ENCODE measurements around the gene ORMDL3.
"Not testable (repeated sequence)": the region's sequence is repeated elsewhere in the genome, so short reads cannot be mapped to it uniquely, and the experiment has no call there.

Gene ORMDL3

DNA sequence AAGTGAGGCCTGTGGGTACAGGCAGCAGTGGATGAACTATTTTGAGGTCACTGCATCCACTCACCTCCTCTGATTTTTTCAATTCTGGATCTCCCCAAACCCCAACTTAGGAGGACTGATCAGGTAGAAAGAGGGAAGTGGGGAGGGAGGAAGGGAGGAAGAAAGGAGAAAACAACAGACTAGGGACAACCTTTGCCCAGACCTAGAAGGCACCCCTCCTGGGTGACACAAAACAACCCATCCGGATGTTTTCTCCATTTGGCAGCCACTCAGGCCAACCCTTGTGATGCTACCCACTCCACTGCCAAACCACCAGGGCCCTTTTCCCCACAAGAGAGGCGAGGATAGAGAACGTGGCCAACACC is 2.7 kb downstream of the ORMDL3 start:
- no peak for DNase-seq (ENCODE audit: low read depth, low spot score)

DNA sequence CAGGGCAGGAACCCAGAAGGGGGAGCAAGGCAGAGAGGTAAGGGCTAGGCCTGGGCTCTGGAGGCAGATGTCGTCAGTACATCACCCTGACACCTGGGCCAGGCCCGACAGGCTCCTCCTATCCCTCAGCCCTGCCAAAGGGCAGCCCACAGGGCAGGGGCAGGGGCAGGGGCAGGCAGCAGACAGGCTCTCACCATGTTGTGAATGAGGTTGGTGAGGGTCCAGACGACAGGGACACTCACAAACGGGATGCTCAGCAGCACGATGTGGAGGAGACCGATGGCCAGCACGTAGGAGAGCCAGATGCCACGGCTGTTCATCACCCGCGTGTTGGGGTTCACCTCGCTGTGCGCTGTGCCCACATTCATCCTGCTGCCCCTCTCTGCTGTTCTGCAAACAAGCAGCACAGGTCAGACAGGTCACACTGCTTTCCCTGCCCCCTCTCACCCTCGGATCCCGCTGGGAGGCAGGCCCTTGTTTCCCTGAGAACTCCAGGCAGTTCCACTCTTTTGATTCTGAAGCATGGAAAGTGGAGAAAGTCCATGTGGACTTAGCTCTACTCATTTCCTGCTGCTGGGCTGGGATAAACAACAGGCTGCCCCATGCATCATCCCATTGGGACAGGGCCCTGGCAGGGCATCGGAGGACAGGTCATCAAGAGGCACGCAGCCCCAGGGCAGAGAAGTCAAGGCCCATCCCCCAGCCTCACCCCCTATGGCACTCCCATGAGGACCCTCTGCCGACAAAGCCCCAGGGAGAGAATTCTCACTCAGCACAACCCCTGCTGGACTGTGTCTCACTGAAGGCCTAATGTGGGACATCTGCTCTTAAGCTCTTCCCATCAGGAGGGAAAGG is 3.3 kb downstream of the ORMDL3 start:
- peak; percentile 90 for DNase-seq (ENCODE audit: low read depth, low spot score)

DNA sequence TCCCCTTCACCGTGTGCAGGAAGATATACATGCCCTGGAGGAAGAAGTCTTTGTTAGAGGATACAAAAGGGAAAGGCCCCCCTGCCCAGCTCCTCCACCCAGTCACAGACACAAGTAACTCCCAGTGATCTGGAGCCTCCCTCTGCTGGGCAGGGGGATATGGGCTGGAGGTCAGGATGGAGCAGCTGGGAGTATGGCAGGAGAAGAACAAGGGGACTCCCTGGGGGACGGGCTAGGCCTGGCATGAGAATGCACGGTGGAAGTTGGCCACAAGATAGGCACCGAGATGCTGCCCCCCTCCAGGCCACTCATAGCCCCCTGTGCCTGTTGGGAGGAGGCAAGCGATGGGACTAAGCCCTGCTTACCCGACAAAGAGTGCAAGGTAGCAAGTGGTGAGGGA is 4.2 kb downstream of the ORMDL3 start:
- no peak for DNase-seq (ENCODE audit: low read depth, low spot score)

DNA sequence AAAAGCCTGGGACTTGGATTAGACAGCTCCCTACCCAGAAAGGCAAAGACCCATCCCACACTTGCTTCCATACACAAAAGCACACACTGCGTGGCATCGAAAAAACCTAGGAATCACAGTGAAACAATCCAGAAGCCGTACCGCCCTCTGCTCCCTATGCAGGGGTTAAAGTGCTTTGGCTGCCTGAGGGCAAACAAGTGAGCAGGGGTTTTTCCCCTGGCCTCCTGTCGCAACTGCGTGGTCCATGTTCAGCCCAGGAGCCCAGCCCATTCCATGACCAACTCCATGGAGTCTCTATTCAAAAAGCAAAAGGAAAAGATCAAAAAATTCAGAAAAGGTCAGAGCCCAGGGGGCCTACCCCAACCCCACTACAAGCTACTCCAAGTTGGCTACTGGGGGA is 5.4 kb downstream of the ORMDL3 start:
- DNase-seq (ENCODE audit: low read depth, low spot score), result no peak

DNA sequence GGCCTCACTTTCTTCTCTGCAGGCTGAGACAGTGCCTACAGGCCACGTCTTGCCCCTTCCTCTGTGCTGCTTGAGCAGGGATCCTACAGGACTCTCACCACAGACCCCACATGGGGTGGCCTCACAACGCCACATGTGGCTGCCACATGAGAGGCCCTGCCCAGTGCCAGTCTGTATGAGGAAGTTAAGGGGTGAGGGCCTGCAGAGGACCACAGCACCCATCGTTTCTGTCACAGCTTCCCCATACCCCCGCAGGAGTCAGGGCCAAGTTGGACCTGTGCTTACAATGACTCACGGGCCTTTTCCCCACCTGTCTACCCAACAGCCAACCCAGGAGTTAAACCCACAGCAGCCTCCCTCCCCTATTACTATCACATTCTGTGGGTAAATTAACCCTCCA is 6.1 kb downstream of the ORMDL3 start:
- DNase-seq (ENCODE audit: low read depth, low spot score), result no peak

DNA sequence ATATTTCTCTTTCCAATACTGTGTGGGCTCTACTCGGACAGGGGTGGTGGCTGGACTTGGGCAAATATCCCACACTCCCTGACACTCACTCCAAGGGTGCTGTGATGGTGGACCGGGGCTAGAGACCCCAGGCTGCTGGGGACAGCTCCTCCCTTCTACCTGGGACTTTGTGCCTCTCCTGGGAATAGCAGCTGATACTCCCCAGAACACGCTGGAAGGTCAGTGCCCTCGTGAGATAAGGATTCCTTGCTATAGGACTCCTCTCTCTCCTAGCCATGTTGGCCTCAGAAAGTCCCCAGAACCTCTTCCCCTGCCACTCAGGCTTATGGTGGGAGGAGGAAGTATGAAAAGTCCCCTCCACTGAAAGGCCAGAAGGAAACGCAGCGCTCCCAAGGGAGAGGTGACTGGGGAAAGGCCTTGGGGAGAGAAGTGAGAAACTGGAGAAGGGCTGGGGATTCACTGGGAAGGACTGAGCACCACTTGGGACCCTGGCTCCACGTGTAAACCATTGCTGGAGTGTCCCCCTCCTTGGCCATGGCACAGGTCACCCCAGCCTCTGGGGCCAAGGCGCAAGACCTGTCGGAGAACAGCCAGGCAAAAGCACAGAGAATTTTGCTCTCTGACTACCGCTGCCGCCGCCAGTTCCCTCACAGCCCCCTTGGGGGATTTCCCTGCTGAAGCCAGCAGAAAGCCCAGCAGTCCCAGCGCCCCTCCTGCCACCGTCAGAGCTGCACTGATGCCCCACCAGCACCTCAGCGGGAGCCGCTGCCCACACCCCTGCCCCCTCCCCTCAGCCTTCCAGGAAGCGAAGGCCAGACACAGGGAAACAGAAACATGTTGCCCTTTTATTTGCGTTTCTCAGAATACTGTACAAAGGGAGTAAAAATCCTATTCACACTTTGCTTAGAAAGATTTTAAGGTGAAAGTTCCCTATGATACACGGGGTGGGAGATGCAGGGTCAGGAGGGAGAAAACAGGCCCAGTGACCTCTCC is 6.9 kb downstream of the ORMDL3 start:
- no peak for DNase-seq (ENCODE audit: low read depth, low spot score)

DNA sequence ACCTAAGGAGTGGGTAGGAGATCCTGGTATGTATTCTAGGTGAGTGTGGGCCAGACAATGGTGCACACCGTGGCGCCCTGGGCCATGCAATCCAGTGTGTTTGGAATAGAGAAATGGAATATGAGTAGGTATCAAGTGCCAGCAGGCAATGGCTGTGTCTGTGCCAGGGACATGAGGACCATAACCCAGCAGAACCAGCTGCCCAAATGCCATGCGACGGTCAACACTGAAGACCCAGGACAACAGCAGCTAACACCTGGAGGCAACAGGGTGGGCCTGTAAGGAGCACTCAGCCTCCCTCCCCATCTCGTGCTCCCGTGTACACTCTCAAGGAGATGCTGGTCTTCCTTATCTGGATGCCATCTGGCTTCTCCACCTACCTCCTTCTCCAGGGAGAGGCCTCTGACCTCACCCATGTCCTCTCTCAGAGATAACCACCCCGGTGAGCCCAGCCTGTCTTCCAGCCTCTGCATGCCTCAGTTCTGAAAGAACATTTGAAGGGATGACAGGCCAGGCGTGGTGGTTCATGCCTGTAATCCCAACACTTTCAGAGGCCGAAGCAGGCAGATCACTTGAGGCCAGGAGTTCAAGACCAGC is 8.2 kb downstream of the ORMDL3 start:
- DNase-seq (ENCODE audit: low read depth, low spot score), result no peak

DNA sequence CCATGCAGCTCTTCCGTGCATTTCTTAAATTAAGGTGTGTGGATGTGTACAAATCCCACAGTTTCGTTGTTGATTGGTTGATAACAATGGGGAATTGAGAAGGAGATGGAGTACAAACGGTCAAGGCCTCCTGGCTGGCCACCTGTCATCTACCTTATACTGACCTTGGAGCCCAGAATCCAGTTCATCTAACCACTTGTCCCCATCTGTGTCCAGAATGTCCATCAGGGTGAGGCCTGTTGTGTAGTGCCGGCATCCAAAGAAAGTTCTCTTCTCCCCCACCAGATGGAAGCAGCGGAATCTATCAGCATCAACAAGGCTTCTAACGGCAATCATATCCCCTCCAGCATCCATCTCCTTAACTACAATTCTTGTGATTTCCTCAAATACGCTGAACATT is 10.5 kb downstream of the ORMDL3 start:
- DNase-seq (ENCODE audit: low read depth, low spot score), result no peak

DNA sequence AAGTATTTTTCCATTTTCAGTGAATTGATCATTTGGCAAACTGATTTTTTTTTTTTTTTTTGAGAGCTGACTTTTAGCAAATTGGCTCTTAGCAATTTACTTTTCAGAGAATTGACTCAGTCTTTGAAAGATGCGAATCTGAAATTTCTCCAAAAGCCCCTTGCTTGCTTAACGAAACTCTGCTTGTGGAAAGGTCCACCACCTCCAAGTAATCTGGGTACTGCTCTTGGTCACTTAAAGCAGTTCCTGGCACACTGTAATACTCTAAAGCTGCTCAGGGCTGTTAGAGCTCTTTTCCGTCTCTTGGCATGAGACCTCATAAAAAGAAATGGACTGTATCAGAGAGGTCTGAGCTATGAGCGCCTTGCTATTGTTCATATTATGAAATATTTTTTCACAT is 11.8 kb downstream of the ORMDL3 start:
- no peak for DNase-seq (ENCODE audit: low read depth, low spot score)

DNA sequence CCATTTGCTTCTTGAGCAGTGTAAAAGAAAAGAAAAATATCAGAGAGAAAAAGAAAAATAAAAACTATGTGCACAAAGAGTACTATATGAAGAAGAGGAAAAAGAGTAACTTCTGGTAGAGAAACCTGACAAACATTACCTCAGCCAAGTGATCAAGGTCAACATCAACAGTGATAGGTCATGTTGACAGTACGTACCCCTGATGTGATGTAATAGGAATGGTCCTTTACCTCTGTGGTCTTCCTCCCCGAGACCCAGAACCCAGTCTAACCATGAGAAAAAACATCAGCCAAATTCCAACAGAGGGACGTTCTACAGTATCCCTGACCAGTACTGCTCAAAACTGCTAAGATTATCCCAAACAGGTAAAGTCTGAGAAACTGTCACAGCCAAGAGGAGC is 13.4 kb downstream of the ORMDL3 start:
- no peak for DNase-seq (ENCODE audit: low read depth, low spot score)

DNA sequence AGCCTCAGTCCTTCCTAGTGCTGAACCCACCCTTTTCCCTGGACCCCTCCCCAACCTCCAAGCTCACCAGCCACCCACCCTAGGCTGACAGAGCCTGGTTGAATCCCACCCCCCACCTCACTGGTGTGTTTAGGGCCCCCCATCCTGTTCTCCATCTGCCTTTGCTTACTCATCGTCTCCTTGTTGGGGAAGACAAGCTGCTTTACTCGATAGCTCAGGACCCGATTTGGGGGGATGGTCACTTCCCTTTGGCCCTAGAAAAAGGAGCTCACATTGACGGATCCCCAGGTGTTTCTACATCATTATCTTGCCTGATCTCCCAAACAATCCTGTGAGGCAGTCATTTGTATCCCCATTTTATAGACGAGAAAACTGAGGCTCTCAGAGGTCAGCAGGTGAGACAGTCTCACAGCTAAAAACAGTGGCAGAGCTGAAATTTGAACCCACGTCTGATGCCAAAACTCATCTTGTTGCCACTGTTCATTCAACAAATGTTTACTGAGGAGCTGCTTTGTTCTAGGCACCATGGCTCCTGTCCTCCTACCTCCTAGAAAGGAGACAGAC is 18.5 kb downstream of the ORMDL3 start:
- no peak for DNase-seq (ENCODE audit: low read depth, low spot score)

DNA sequence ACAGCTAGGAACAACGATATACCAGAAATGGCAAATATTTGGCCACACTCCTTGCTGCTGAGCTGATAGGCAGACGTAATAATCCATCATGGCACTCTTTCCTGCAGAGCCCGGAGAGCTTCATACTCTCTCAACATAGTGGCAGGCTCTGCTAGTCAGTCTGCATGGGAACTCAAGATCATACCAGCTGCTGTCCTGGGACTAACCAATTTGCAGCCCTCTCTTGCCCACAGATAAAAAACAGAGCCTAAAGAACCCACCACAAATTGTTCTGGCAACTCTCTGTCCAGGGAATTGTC is 22.5 kb downstream of the ORMDL3 start:
- no peak for DNase-seq (ENCODE audit: low read depth, low spot score)

DNA sequence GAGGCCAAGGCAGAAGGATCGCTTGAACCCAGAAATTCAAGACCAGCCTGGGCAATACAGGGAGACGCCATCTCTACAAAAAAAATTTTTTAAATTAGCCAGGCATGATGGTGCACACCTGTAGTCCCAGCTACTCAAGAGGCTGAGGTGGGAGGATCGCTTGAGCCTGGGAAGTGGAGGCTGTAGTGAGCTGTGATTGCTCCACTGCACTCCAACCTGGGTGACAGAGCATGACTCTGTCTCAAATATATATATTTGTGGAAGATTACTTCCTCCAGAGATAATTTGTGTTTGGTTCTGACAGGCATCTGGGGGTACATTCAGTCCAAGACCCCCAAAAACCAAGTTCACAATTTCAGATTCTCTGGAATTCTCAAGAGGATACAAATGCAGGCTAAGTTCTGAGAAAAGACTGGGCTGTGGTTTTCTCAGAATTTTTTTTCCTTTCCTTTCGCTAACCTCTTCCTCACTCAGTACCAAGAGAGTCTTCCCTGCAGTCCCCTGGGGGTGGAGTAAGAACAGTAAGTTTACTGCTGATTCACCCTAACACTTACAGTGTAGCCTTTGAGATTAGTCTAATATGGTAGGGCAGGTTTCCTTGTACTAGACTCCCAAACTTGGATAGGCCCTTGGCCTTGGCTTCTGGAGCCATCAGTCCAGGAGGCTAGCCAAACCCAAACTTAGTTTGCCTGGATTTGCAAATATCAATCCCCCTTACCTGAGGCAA is 24.1 kb downstream of the ORMDL3 start:
- no peak for DNase-seq (ENCODE audit: low read depth, low spot score)

DNA sequence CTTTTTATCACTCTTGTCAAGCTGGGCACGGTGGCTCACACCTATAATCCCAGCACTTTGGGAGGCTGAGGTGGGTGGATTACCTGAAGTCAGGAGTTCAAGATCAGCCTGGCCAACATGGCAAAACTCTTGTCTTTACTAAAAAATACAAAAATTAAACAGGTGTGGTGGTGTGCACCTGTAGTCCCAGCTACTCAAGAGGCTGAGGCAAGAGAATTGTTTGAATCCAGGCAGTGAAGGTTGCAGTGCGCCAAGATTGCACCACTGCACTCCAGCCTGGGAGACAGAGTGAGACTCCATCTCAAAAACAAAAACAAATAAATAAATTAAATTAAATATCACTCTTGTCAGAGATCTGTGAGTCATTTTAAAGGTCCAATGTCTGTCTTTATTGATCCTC is 25.4 kb downstream of the ORMDL3 start:
- not testable (repeated sequence) for DNase-seq (ENCODE audit: low read depth, low spot score)

DNA sequence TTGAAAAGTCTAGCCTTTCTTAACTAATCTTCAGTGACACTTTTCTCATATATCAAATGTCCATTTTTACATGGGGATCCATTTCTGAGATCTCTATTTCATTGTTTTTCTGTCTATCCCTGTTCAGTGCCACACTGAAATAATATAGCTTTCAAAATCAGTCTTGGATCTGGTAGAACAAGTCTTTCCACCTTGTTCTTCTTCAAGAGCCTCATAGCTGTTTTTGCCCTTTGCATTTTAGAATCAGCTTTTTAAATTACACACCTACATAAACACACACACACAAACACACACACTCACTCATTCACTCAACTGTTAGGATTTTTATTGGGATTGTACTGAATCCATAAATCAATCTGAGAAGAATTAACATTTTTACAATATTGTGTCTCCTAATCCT is 28.2 kb downstream of the ORMDL3 start:
- DNase-seq (ENCODE audit: low read depth, low spot score), result no peak

DNA sequence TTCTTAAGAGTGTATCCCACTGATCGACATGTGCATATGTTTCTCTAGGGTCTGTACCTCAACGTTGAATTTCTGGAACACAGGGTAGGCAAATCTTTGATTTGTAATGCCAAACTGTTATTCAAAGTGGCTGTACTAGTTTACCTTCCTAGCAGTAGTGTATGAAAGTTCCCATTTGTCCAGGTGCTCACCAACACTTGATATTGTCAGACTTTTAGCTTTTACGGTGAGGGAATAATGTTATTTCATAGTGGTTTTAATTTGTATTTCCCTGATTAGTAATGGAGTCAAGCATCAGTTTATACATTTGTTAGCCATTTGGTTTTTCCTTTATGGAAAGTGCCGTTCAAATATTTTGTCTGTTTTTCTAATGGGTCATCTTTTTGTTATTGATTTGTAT is 29.3 kb downstream of the ORMDL3 start:
- no peak for DNase-seq (ENCODE audit: low read depth, low spot score)

DNA sequence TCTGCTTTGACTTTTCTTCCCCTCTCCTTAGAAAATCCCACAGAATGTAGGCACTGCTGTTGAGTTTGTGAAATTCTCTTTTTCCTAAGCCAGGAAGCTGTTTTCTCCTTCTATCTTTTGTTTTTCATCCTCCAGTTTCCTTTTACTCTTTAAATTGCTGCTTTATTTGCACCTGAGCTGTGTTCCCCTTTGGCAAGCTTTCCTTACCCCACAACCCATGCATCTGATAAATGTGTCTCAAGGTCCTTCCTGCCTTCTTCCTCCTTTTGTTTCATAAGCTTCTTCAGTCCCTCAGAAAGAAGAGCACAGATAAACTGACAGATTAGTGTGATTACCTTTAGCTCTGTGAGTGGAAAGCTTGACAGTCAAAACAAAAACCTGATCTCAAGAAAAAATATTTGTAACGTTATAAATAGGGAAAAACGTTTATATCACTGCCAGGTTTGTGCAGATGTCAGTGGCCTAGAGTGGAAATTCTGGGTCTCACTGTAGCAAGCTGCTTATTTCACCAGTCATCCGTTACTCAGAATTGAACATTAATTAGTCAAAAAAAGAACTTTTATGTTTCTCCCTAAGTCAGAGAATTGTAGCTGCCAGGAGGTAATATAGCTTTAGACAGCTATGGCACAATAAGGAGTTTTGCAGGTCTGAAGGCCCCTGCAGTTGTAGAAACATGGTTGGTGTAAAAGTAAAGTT is 32.6 kb downstream of the ORMDL3 start:
- DNase-seq (ENCODE audit: low read depth, low spot score), result no peak

DNA sequence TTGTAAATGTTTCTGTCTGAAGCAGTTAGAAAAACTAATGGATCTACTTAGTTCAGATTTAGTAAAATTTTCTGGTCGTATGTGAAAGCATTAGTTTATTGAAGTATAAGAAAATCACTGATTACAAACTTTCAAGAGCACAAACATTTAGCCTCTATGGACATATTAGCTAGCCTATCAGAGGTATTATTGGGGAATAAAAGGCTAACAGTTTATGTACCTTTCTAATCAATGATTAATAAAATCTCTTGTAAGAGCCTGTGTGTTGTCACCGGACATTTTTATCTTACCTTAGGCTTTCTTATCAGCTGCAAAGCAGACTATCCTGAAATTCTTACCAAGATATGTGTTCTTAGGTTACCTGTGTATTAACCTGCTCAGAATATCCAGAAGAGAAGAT is 38.2 kb downstream of the ORMDL3 start:
- DNase-seq (ENCODE audit: low read depth, low spot score), result no peak

DNA sequence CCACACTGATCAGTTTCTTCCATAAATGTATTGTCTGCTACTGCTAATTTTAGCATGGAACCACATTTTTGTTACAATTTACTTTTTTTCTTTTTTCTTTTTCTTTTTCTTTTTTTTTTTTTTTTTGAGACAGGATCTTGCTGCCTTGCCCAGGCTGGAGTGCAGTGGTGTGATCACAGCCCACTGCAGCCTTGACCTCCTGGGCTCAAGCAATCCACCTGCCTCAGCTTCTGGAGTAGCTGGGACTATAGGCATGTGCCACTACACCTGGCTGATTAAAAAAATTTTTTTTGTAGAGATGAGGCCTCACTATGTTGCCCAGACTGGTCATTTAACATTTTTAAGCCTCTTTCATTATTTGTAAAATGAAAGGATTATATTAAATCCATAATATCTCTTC is 40.3 kb downstream of the ORMDL3 start:
- DNase-seq (ENCODE audit: low read depth, low spot score), result no peak

DNA sequence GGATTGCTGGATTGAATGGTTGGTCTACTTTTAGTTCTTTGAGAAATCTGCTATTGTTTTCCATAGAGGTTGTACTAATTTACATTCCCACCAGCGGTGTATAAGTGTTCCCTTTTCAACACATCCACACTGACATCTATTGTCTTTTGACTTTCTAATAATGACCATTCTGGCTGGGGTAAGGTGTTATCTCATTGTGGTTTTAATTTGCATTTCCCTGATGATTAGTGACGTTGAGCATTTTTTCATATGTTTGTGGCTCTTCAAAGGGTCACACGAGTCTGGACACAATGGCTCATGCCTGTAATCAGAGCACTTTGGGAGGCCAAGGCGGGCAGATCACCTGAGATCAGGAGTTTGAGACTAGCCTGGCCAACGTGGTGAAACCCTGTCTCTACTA is 41.3 kb downstream of the ORMDL3 start:
- DNase-seq (ENCODE audit: low read depth, low spot score), result not testable (repeated sequence)

DNA sequence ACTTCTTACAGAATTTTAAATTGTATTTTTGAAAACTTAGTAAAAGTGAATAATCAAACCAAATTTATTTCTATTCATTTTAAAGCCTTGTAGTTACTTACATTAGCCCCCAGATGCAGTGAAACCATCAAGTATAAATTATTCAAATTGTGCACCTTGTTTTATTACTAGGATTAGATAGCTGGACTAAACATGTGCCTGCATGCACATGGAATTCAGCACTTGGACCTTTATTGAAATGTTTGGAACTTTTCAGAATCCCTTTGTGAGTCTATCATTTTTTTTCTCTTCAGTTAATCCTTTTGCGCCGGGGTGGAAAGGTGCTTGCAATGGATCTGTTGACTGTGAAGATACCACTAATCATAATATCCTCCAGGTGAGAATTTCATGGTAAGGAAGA is 54.6 kb downstream of the ORMDL3 start:
- no peak for DNase-seq (ENCODE audit: low read depth, low spot score)

Data from ELF-1 (cell line).